ENCODE measurements around the gene SPACA7. TPM values are rescaled to one million over a fixed set of nuclear protein-coding genes. Genes with fewer than 3 reads are reported as not detected.

The SPACA7 gene
- total and polyA plus RNA-seq, 10 of the 15 experiments (the other 5 are each of a cell fraction or from before 2014, with no cell fraction given): not detected

DNA sequence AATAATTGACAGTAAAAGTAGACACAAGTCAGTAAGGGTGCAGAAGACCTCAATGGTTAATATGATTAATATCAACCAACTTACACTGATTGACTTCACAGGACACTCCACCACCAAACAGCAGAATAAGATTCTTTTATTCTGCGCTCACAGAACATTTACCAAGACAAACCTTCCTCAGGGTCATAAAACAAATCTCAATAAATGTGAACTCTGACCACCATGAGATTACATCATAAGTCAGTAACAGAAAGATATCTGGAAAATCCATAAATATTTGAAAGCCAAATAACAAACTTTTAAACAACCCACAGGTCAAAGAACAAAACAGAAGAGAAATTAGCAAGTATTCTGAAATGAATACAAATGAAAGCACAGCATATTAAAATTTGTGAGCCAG lies 99.7 kb downstream of the SPACA7 start:
- no peak overlapping the region for H2AFZ ChIP-seq (ENCODE audit: control insufficient read depth, low read depth, low read length)
- no peak for ATAC-seq
- ChIA-PET SMC1A (ENCODE audit: uncharacterized antibody, unreplicated experiment) (no interaction called here), POLR2A (no interaction called here), RAD21 (ENCODE audit: unreplicated experiment) (no interaction called here), CTCF (no interaction called here)
- intact Hi-C loops (cut with micrococcal nuclease; ENCODE audit: unreplicated experiment) (no loop called here), in situ Hi-C loops (cut with MboI) (no loop called here)
- H3K27me3 ChIP-seq (replicated peaks in 1 of 2; ENCODE audit: control insufficient read depth in 2 of 2, insufficient read depth in 2 of 2, low read length in 1 of 2): no peaks in the 10 kb centered on the region
- no peak overlapping the region for H3K9ac ChIP-seq (ENCODE audit: control insufficient read depth, insufficient read depth, low read length)
- no peaks in the 10 kb centered on the region for H3K4me1 ChIP-seq (ENCODE audit: control insufficient read depth, insufficient read depth, low read length)
- no peaks in the 10 kb centered on the region for H3K9me3 ChIP-seq (replicated peaks; ENCODE audit: control insufficient read depth, insufficient read depth, low read length)
- no peak for TF ChIP-seq MYB (IDR thresholded peaks at IDR 0.05; ENCODE audit: borderline replicate concordance, low read depth, low read length)
- no peak for TF ChIP-seq HDAC2 (IDR thresholded peaks at IDR 0.05)
- TF ChIP-seq SIX5 (IDR thresholded peaks at IDR 0.05; ENCODE audit: low read depth, low read length, severe bottlenecking): no peak
- TF ChIP-seq KAT2A (conservative IDR thresholded peaks at IDR 0.05; ENCODE audit: control insufficient read depth, low read depth, low read length): no peak
- TF ChIP-seq, protein P1, sequence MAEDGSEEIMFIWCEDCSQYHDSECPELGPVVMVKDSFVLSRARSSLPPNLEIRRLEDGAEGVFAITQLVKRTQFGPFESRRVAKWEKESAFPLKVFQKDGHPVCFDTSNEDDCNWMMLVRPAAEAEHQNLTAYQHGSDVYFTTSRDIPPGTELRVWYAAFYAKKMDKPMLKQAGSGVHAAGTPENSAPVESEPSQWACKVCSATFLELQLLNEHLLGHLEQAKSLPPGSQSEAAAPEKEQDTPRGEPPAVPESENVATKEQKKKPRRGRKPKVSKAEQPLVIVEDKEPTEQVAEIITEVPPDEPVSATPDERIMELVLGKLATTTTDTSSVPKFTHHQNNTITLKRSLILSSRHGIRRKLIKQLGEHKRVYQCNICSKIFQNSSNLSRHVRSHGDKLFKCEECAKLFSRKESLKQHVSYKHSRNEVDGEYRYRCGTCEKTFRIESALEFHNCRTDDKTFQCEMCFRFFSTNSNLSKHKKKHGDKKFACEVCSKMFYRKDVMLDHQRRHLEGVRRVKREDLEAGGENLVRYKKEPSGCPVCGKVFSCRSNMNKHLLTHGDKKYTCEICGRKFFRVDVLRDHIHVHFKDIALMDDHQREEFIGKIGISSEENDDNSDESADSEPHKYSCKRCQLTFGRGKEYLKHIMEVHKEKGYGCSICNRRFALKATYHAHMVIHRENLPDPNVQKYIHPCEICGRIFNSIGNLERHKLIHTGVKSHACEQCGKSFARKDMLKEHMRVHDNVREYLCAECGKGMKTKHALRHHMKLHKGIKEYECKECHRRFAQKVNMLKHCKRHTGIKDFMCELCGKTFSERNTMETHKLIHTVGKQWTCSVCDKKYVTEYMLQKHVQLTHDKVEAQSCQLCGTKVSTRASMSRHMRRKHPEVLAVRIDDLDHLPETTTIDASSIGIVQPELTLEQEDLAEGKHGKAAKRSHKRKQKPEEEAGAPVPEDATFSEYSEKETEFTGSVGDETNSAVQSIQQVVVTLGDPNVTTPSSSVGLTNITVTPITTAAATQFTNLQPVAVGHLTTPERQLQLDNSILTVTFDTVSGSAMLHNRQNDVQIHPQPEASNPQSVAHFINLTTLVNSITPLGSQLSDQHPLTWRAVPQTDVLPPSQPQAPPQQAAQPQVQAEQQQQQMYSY (CRISPR knock-in tag; IDR thresholded peaks at IDR 0.05): no peak
- no peak for TF ChIP-seq POU2F2 (IDR thresholded peaks at IDR 0.05; ENCODE audit: borderline replicate concordance, low read depth, low read length)
- no peak for TF ChIP-seq EZH2 (IDR thresholded peaks at IDR 0.05; ENCODE audit: borderline replicate concordance, control insufficient read depth, low read depth, low read length)
- TF ChIP-seq NR2F1 (conservative IDR thresholded peaks at IDR 0.05): no peak
- TF ChIP-seq, protein P2, sequence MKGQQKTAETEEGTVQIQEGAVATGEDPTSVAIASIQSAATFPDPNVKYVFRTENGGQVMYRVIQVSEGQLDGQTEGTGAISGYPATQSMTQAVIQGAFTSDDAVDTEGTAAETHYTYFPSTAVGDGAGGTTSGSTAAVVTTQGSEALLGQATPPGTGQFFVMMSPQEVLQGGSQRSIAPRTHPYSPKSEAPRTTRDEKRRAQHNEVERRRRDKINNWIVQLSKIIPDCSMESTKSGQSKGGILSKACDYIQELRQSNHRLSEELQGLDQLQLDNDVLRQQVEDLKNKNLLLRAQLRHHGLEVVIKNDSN (IDR thresholded peaks at IDR 0.05; ENCODE audit: borderline replicate concordance, extremely low read length, insufficient read depth, low read depth, low read length): no peak
- no peak overlapping the region for H3K27ac ChIP-seq (ENCODE audit: control insufficient read depth, insufficient read depth)
- no peaks in the 10 kb centered on the region for H4K20me1 ChIP-seq (ENCODE audit: control insufficient read depth, insufficient read depth)
- DNase-seq (ENCODE audit: low read depth, low spot score): no peak
- no peaks in the 10 kb centered on the region for H3K79me2 ChIP-seq (ENCODE audit: control insufficient read depth, insufficient read depth, low read length)
- BruUV-seq (replicated peaks): no TSS peak
- no peak overlapping the region for H3K4me3 ChIP-seq
- H3K4me2 ChIP-seq (ENCODE audit: control insufficient read depth, insufficient read depth): no peak overlapping the region
- 65% methylated on average over 1 of the region's 1 CpG for WGBS (ENCODE audit: insufficient coverage, insufficient replicate concordance, low lambda C conversion rate, missing lambda C conversion rate)
- H3K36me3 ChIP-seq (ENCODE audit: control insufficient read depth in 2 of 2, insufficient read depth in 2 of 2, low read length in 1 of 2): no peaks in the 10 kb centered on the region
- no peak for FAIRE-seq
